Measurements from ENCODE around the gene RETREG3.

DNA sequence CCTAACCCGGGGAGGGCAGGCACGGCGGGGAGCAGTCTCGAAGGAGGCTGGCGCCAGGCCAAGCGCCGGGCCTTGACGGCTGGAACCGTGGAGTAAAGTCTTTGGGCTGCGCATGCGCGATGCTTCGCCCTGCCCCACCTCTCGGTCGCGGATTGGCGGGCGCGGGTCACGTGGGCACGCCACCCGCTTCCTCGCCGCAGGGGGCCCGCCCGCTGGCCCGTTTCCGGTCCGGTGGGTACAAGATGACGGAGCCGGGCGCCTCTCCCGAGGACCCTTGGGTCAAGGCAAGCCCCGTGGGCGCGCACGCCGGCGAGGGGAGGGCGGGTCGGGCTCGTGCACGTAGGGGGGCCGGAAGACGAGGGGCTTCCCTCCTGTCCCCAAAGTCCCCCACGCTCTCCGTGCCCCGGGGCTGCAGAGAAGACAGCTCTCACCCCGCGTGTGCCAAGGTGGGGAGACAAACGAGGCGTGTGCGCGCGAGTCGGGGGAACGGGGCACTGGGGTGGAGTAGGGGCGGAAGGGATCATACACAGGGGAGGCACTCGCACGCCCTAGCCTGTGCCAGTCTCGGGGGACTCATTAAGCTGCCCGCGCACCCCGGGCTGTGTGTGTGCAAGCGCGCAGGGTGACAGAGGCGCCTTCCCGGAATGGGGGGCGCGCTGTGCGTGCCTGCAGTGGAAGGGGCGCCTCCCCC, 42.1 kb downstream of the RETREG3 start, which contains the start of gene MLX:
- TF ChIP-seq, protein P1, sequence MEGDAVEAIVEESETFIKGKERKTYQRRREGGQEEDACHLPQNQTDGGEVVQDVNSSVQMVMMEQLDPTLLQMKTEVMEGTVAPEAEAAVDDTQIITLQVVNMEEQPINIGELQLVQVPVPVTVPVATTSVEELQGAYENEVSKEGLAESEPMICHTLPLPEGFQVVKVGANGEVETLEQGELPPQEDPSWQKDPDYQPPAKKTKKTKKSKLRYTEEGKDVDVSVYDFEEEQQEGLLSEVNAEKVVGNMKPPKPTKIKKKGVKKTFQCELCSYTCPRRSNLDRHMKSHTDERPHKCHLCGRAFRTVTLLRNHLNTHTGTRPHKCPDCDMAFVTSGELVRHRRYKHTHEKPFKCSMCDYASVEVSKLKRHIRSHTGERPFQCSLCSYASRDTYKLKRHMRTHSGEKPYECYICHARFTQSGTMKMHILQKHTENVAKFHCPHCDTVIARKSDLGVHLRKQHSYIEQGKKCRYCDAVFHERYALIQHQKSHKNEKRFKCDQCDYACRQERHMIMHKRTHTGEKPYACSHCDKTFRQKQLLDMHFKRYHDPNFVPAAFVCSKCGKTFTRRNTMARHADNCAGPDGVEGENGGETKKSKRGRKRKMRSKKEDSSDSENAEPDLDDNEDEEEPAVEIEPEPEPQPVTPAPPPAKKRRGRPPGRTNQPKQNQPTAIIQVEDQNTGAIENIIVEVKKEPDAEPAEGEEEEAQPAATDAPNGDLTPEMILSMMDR (IDR thresholded peaks at IDR 0.05; ENCODE audit: insufficient read depth, low read length, poor library complexity, severe bottlenecking), result no peak
- TF ChIP-seq EZH2phosphoT487 (conservative IDR thresholded peaks at IDR 0.05; ENCODE audit: low read length), result no peak

Data from SU-DHL-6 (cell line).